Adrenal gland (tissue), 12 donors: ENCODE results near the gene SAT2. TPM values are rescaled to one million over a fixed set of nuclear protein-coding genes. Genes with fewer than 3 reads are reported as not detected.
A peak's percentile ranks its signal among the peaks of the same experiment; 100 is the strongest.

Experiments used
- DNase-seq, 7 donors: peaks; one replicate each; pipeline ENCODE4 v3.0.0-alpha.2; 2019 to 2020
- H3K27ac ChIP-seq, 5 donors: fragments of 200-600 bp; sonication (generic) in 4 of 5; 1 replicate in 3 of 5; 2 replicates in 2 of 5; pipeline versions ENCODE4 v1.5.1 to v1.8.0; 2016 to 2020; ENCODE audit warnings: mild to moderate bottlenecking in 1 of 5
- H3K27me3 ChIP-seq: fragments of 200-600 bp; 2 replicates; pipeline ENCODE4 v1.8.0; 2021
- H3K36me3 ChIP-seq, 2 donors: fragments of 200-600 bp; replicated peaks in 1 of 2; 1 replicate in 1 of 2; 2 replicates in 1 of 2; pipeline versions ENCODE4 v1.5.1 to v1.8.0; 2018 to 2022
- H3K4me1 ChIP-seq, 2 donors: fragments of 200-600 bp; replicated peaks in 1 of 2; 1 replicate in 1 of 2; 2 replicates in 1 of 2; pipeline versions ENCODE4 v1.5.1 to v1.8.0; 2018 to 2021
- H3K4me3 ChIP-seq, 4 donors: fragments of 200-600 bp; sonication (generic) in 3 of 4; one replicate each; pipeline ENCODE4 v1.5.1; 2016 to 2018
- H3K9me3 ChIP-seq, 3 donors: fragments of 200-600 bp; sonication (generic) in 1 of 3; replicated peaks in 1 of 3; 1 replicate in 2 of 3; 2 replicates in 1 of 3; pipeline versions ENCODE4 v1.5.1 to v1.8.0; 2016 to 2021
- CTCF ChIP-seq, 6 experiments: fragments of 450-650 bp in 4 of 6; fragments of 200-600 bp in 2 of 6; sonication (generic) in 1 of 6; IDR thresholded peaks; 1 replicate in 5 of 6; 2 replicates in 1 of 6; pipeline versions ENCODE4 v1.5.1 to v1.8.0; 2016 to 2021; ENCODE audit warnings: antibody characterized with exemption in 6 of 6, mild to moderate bottlenecking in 2 of 6, moderate library complexity in 1 of 6
- POLR2A ChIP-seq, 2 donors: fragments of 450-650 bp; IDR thresholded peaks; one replicate each; pipeline ENCODE4 v1.6.1; 2017; ENCODE audit warnings: antibody characterized with exemption in 2 of 2, mild to moderate bottlenecking in 2 of 2, moderate library complexity in 1 of 2
- WGBS, 4 donors: extraction: QIAGEN DNeasy Blood & Tissue Kit in 2 of 4; methylation state at CpG; one replicate each; pipeline versions ENCODE4 v1.1.5 to v1.1.7; 2013 to 2017; 5-methylcytosine and 5-hydroxymethylcytosine counted together
- intact Hi-C, 2 donors: fragments of 100-400 bp; cut with DNase I; formaldehyde crosslinking; loops; one replicate each; pipeline versions ENCODE4 v1.14.1 to v1.15.0; 2022 to 2023
- polyA plus RNA-seq, 3 donors: library from polyadenylated mRNA; stranded (reverse); fragments of 200-250 nt in 2 of 3; fragments of 350-450 nt in 1 of 3; fragmentation: Illumina TruSeq in 1 of 3; extraction: RNeasy Lipid Tissue Mini Kit (QIAGEN cat#74804) in 1 of 3; gene quantifications; one replicate each; pipeline ENCODE4 v1.2.3, GENCODE V29; 2013 to 2014
- total RNA-seq, 9 donors: library from RNA; depleted of rRNA in 4 of 9; stranded (reverse); fragments of >200 nt in 4 of 9; fragments of 120-200 nt in 1 of 9; fragmentation: NEBNext Ultra II Directional in 1 of 9; extraction: Animal tissue kit (Norgen Biotek cat#: 25700) in 1 of 9; gene quantifications; one replicate each; pipeline versions ENCODE4 v1.1.0 to v1.2.4, GENCODE V29; 2013 to 2023
- donor health status: healthy with polysubstance abuse.
- donor health status: Bipolar disorder and iron deficiency.
- donor health status: DM: yes; HTN: yes; CAD: no.
- donor health status: DM: no; HTN: no; CAD: no.
- donor health status: DM: no; HTN: no; CAD: no.
- donor health status: DM: yes; HTN: yes; CAD: no.

The SAT2 gene
- total and polyA plus RNA-seq, 12 donors: 165 to 700 (median 254) TPM

DNA sequence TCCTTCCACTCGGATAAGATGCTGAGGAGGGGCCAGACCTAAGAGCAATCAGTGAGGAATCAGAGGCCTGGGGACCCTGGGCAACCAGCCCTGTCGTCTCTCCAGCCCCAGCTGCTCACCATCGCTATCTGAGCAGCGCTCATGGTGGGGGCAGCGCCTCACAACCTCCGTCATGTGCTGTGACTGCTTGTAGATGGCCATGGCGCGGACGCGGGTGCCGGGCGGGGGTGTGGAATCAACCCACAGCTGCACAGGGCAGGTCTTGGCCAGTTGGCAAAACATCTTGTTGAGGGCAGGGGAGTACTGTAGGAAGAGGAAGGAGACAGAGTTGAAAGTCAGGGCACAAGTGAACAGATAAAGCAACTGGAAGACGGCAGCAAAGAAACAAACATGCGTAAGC, 47.3 kb upstream of the SAT2 start:
- H3K27ac ChIP-seq: no peak overlapping the region
- WGBS, 4 donors: 87 to 91% (median 90%) methylated on average over 13 to 14 of the region's 14 CpGs
- DNase-seq: no peak
- intact Hi-C loops: no loop called here
- H3K27me3 ChIP-seq: no peaks in the 10 kb centered on the region
- no peaks in the 10 kb centered on the region for H3K4me1 ChIP-seq
- H3K36me3 ChIP-seq: peaks cover 0 to 52% of the 10 kb centered on the region in 2 donors
- no peaks in the 10 kb centered on the region for H3K9me3 ChIP-seq
- H3K4me3 ChIP-seq: no peak overlapping the region
- no peak for TF ChIP-seq POLR2A (IDR thresholded peaks at IDR 0.05)
- TF ChIP-seq CTCF (IDR thresholded peaks at IDR 0.05): no peak

DNA sequence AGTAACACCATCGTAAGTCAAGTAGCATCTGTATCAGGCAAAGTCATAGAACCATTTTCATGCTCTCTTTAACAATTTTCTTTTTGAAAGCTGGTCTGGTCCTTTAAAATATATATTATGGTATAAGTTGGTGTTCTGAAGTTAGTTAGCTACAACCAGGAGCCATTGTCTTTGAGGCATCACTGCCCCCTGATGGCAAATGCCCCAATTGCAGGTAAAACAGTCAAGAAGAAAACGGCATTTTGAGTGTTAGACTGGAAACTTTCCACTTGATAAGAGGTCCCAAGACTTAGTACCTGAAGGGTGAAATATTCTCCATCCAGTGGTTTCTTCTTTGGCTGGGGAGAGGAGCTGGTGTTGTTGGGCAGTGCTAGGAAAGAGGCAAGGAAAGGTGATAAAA, 45.6 kb upstream of the SAT2 start:
- no peak for DNase-seq
- no peak overlapping the region for H3K27ac ChIP-seq
- H3K9me3 ChIP-seq: no peaks in the 10 kb centered on the region
- H3K36me3 ChIP-seq: peaks cover 0 to 64% of the 10 kb centered on the region in 2 donors
- no peaks in the 10 kb centered on the region for H3K27me3 ChIP-seq
- TF ChIP-seq CTCF (IDR thresholded peaks at IDR 0.05): peak in 5 of 6 experiments; percentile 13 to 52 (median 21)
- no peak for TF ChIP-seq POLR2A (IDR thresholded peaks at IDR 0.05)
- H3K4me3 ChIP-seq: no peak overlapping the region
- intact Hi-C loops: no loop called here
- H3K4me1 ChIP-seq: no peaks in the 10 kb centered on the region
- 89 to 100% (median 97%) methylated on average over 2 of the region's 2 CpGs for WGBS, 4 donors

DNA sequence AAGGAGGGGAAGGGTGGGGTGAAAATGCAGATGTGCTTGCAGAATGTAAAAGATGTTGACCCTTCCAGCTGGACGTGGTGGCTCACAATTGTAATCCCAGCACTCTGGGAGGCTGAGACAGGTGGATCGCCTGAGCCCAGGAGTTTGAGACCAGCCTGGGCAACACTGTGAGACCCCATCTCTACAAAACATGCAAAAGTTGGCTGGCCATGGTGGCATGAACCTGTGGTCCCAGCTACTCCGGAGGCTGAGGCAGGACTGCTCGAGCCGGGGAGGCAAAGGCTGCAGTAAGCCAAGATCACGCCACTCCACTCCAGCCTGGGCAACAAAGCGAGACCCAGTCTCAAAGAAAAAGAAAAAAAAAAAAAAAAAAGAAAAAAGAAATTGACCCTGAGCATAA, 40.9 kb upstream of the SAT2 start:
- 92 to 95% (median 94%) methylated on average over 7 of the region's 7 CpGs for WGBS, 4 donors
- H3K4me1 ChIP-seq: no peaks in the 10 kb centered on the region
- TF ChIP-seq POLR2A (IDR thresholded peaks at IDR 0.05) (no peak), CTCF (IDR thresholded peaks at IDR 0.05) (no peak)
- no peak for DNase-seq
- H3K27me3 ChIP-seq: no peaks in the 10 kb centered on the region
- H3K4me3 ChIP-seq: no peak overlapping the region
- no peaks in the 10 kb centered on the region for H3K9me3 ChIP-seq
- intact Hi-C loops: no loop called here
- no peak overlapping the region for H3K27ac ChIP-seq
- peaks cover 0 to 47% of the 10 kb centered on the region in 2 donors for H3K36me3 ChIP-seq

DNA sequence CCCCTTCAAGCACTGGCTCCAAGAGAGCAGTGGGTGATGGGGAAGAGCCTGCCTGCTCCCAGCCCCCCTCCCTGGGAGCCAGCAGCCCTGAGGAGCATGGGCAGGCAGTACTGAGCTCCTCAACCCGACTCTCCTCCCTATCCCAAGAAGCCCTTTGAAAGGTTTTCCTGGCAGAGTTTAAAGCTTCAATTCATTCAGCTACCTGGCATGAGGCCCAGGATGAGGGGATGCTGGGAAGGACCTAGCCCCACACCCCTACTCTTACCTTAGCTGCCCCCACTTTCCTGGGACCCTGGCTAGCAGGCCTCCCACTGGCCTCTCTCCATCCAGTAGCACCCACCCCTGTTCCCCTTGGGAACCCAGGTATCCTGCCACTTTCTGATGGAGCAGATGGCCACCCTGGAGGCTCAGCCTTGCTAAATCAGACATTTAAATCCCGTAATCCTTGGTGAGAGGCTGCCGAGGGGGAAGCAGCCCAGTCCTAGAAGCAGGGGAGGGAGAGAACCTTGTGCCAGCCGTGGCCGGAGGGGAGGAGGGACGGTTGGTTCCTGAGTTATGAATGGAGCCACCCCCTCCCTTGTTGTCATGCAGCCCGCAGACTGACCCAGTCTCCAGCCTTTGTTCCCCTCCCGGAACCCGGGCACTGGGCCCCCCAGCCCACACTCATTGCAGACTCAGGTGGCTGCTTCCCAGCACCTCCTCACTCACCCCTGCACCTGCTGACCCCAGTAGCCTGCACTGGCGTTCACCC, 40.2 kb upstream of the SAT2 start:
- no peak for DNase-seq
- Histone ChIP-seq H3K27ac (no peak overlapping the region), H3K4me3 (no peak overlapping the region), H3K27me3 (no peaks in the 10 kb centered on the region), H3K9me3 (no peaks in the 10 kb centered on the region), H3K36me3 (peaks cover 0 to 41% of the 10 kb centered on the region in 2 donors), H3K4me1 (no peaks in the 10 kb centered on the region)
- WGBS, 4 donors: 69 to 91% (median 82%) methylated on average over 4 to 10 of the region's 10 CpGs
- intact Hi-C loops: no loop called here
- TF ChIP-seq CTCF (IDR thresholded peaks at IDR 0.05) (no peak), POLR2A (IDR thresholded peaks at IDR 0.05) (no peak)
